ENCODE measurements around the gene NANS. TPM values are rescaled to one million over a fixed set of nuclear protein-coding genes. Genes with fewer than 3 reads are reported as not detected.

The NANS gene
- total and polyA plus RNA-seq, 10 of the 15 experiments (the other 5 are each of a cell fraction or from before 2014, with no cell fraction given) = 21.0 to 126 (median 52.3) TPM

DNA sequence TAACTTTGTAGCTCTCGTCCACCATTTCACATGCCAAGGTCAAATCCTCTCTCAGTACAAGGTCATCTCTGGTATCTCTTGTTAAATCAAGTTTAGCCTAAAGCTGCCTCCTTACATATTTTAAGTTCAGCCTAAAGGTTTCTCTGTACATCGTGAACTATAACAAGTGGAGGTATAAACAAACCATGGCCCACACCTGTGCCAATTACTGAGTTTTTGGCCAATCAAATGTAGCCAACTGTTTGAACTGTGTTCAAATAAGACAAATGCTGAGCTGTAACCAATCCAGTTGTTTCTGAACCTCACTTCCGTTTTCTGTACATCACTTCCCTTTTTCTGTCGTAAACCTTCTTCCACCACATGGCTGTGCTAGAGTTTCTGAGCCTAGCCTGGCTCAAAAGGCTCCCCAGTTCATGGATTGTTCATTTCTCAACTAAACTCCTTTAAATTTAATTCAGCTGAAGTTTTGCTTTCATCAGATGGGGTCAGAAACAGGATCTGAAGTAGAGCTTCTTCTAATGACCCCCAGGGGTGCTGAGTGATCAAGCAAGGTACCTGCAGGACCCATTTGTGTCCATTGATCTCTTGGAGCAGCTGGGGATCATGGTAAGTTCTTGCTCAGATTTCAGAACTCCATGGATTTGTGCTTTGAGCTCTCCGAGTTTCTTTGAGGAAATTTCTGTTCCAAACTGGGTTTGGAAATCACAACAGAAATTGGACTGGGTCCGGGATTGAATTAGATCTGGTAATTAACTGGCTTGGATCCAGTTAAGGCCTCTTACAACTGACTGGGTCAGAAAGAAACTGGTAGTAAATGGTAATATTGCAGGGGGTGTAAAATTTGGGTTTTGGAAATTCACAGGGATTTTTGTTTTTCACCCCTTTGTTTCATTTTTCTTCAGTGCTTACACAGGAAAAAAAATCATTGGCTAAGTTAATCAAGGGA lies 11.0 kb upstream of the NANS start (continued):
- TF ChIP-seq ATF3 (IDR thresholded peaks at IDR 0.05; ENCODE audit: borderline replicate concordance, extremely low read depth, low read depth, low read length) = no peak
- no peak for TF ChIP-seq MTA3 (IDR thresholded peaks at IDR 0.05; ENCODE audit: borderline replicate concordance, low read length)
- no peak for TF ChIP-seq ZSCAN29 (IDR thresholded peaks at IDR 0.05)
- 0 out of 2 replicates have a peak, but pooled peaks have one; percentile 10 for TF ChIP-seq RAD51 (IDR thresholded peaks at IDR 0.05)
- TF ChIP-seq MEF2B (IDR thresholded peaks at IDR 0.05; ENCODE audit: partially characterized antibody, poor library complexity, severe bottlenecking) = peak; percentile 33
- TF ChIP-seq JUNB (IDR thresholded peaks at IDR 0.05) = no peak
- peak; percentile 70; the same call in 1 of the 2 replicates for TF ChIP-seq TAF1 (IDR thresholded peaks at IDR 0.05; ENCODE audit: borderline replicate concordance, low read depth, low read length)
- no peak for TF ChIP-seq ZNF622 (IDR thresholded peaks at IDR 0.05)
- no peak for TF ChIP-seq PAX8 (IDR thresholded peaks at IDR 0.05)
- 0 out of 2 replicates have a peak, but pooled peaks have one; percentile 62 for TF ChIP-seq CBX5 (IDR thresholded peaks at IDR 0.05; ENCODE audit: low read depth)
- TF ChIP-seq CREM (IDR thresholded peaks at IDR 0.05; ENCODE audit: low read depth) = peak; percentile 84
- peak; percentile 85; the same call in 1 of the 2 replicates for TF ChIP-seq ZBTB40 (IDR thresholded peaks at IDR 0.05; ENCODE audit: borderline replicate concordance)
- no peak for TF ChIP-seq WRNIP1 (IDR thresholded peaks at IDR 0.05; ENCODE audit: borderline replicate concordance, low read depth, low read length)
- no peak for TF ChIP-seq CUX1 (IDR thresholded peaks at IDR 0.05; ENCODE audit: insufficient replicate concordance, low read depth, low read length)
- 0 out of 2 replicates have a peak, but pooled peaks have one; percentile 54 for TF ChIP-seq POLR2AphosphoS2 (IDR thresholded peaks at IDR 0.05; ENCODE audit: low read depth, low read length)
- no peak for TF ChIP-seq BMI1 (IDR thresholded peaks at IDR 0.05; ENCODE audit: borderline replicate concordance)
- TF ChIP-seq YY1 (IDR thresholded peaks at IDR 0.05; ENCODE audit: low read depth, low read length) = peak; percentile 7; the same call in 1 of the 2 replicates
- TF ChIP-seq NBN (IDR thresholded peaks at IDR 0.05) = no peak
- TF ChIP-seq EP300 (IDR thresholded peaks at IDR 0.05; ENCODE audit: borderline replicate concordance in 1 of 2, control insufficient read depth in 1 of 2, low read depth in 2 of 2, low read length in 2 of 2) = no peak; a peak in 1 of 4 replicates
- no peak for TF ChIP-seq SREBF1 (IDR thresholded peaks at IDR 0.05; ENCODE audit: low read length)

Data from GM12878 (cell line).